AG10803 (cell line): ENCODE data around the gene FOXP1.

Source experiments
- DNase-seq: peaks from one replicate; pipeline ENCODE4 v3.0.0; 2010; ENCODE audit warnings: low read depth
- H3K4me3 ChIP-seq: 2 replicates; pipeline ENCODE4 v1.5.1; 2011; ENCODE audit warnings: mild to moderate bottlenecking, low read length, control low read depth
- CTCF ChIP-seq: conservative IDR thresholded peaks from 2 replicates; pipeline ENCODE4 v1.5.1; 2011; ENCODE audit warnings: mild to moderate bottlenecking, low read length, control low read depth, inconsistent platforms

The FOXP1 gene

GRCh38 chr3:71088019-71088708 is 495.4 kb downstream of the FOXP1 start:
- no peak for DNase-seq
- no peak for TF ChIP-seq CTCF
- no peak overlapping the region for H3K4me3 ChIP-seq

GRCh38 chr3:71087143-71088018 is 496.1 kb downstream of the FOXP1 start:
- DNase-seq: peak; percentile 56
- no peak for TF ChIP-seq CTCF
- no peak overlapping the region for H3K4me3 ChIP-seq

GRCh38 chr3:71086777-71087142 is 496.8 kb downstream of the FOXP1 start:
- H3K4me3 ChIP-seq: no peak overlapping the region
- DNase-seq: no peak
- no peak for TF ChIP-seq CTCF

- TF ChIP-seq CTCF: no peak
- no peak for DNase-seq
- no peak overlapping the region for H3K4me3 ChIP-seq
Measured at GRCh38 chr3:71083726-71084131, 499.8 kb downstream of the FOXP1 start.

- no peak for DNase-seq
- no peak for TF ChIP-seq CTCF
- no peak overlapping the region for H3K4me3 ChIP-seq
Measured at GRCh38 chr3:71082833-71083232, 500.7 kb downstream of the FOXP1 start.

- no peak for TF ChIP-seq CTCF
- H3K4me3 ChIP-seq: no peak overlapping the region
- no peak for DNase-seq
Measured at GRCh38 chr3:71080517-71081083, 502.9 kb downstream of the FOXP1 start.
